ENCODE data around the gene C2CD3.

Gene C2CD3

DNA sequence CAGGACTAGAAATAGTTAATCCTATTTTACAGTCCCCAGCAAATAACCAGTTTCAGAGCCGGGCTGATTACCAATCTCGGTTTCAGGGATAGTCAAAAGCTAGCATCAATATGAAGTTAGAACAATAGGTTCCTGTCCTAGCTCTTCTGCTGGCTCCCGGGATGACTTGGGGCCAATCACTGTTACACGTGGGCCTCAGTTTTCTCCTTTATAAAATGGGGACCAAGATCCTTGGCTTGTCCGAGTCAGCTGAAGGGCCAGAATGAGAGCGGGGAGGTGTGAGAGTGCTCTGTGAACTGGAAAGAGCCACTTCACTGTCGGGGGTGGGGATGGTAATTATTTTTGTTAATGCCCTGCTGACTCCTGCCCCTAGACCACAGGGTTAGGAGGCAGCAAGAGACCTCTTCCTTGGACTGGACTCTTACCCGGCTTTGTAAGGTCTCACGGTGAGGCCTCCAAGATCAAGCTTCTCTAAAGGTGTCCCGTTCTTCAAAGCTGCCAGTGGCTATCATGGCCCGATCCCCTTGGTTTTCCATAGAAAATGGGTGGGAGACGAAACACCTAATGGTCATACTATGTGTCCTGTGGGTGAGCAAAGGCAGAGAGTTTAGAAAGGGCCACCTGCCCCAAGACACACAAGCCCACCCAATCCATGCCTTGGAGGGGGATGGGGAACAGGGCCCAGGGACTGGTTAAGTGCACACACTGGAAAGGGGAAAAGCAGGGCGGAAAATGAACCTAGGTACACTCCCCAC lies 189.6 kb downstream of the C2CD3 start:
- peak overlapping the region; percentile 64; the same call in 1 of the 2 replicates for H3K27ac ChIP-seq
- CTCF ChIA-PET: interaction anchor here (0.6 to 0.7 kb wide), 3 partner anchors 14 to 360 kb away, joined by 3 to 7 read pairs (median 3); no protein-coding TSS in a partner anchor
- no peak for TF ChIP-seq CTCF (conservative IDR thresholded peaks at IDR 0.05; ENCODE audit: low read depth)
- DNase-seq (ENCODE audit: low spot score): no peak
- POLR2A ChIA-PET (ENCODE audit: low non-redundant PET): no interaction called here

GRCh38 chr11:73980001-73980961 lies 190.5 kb downstream of the C2CD3 start:
- POLR2A ChIA-PET (ENCODE audit: low non-redundant PET): interaction anchor here (0.6 kb wide), 1 partner anchor 190 kb away, joined by 3 read pairs; no protein-coding TSS in a partner anchor
- H3K27ac ChIP-seq: peak overlapping the region; percentile 64
- TF ChIP-seq CTCF (conservative IDR thresholded peaks at IDR 0.05; ENCODE audit: low read depth): no peak
- CTCF ChIA-PET: interaction anchor here (0.6 to 0.9 kb wide), 3 partner anchors 14 to 502 kb away, joined by 3 to 6 read pairs (median 3); no protein-coding TSS in a partner anchor
- DNase-seq (ENCODE audit: low spot score): peak; percentile 26

- POLR2A ChIA-PET (ENCODE audit: low non-redundant PET): no interaction called here
- H3K27ac ChIP-seq: no peak overlapping the region
- no peak for TF ChIP-seq CTCF (conservative IDR thresholded peaks at IDR 0.05; ENCODE audit: low read depth)
- no peak for DNase-seq (ENCODE audit: low spot score)
- CTCF ChIA-PET: interaction anchor here (0.6 kb wide), 2 partner anchors 29 to 733 kb away, joined by 3 to 4 read pairs; no protein-coding TSS in a partner anchor
Observed at GRCh38 chr11:73978576-73979086, 192.2 kb downstream of the C2CD3 start.

- TF ChIP-seq CTCF (conservative IDR thresholded peaks at IDR 0.05; ENCODE audit: low read depth): no peak
- POLR2A ChIA-PET (ENCODE audit: low non-redundant PET): no interaction called here
- CTCF ChIA-PET: no interaction called here
- no peak for DNase-seq (ENCODE audit: low spot score)
- H3K27ac ChIP-seq: no peak overlapping the region
Observed at GRCh38 chr11:73977856-73978519, 192.8 kb downstream of the C2CD3 start.

GRCh38 chr11:73976451-73977151 lies 194.2 kb downstream of the C2CD3 start:
- CTCF ChIA-PET: interaction anchor here (1.4 kb wide), 1 partner anchor 10 kb away, joined by 3 read pairs; no protein-coding TSS in a partner anchor
- no peak for DNase-seq (ENCODE audit: low spot score)
- no peak overlapping the region for H3K27ac ChIP-seq
- POLR2A ChIA-PET (ENCODE audit: low non-redundant PET): no interaction called here
- TF ChIP-seq CTCF (conservative IDR thresholded peaks at IDR 0.05; ENCODE audit: low read depth): no peak
